Amniotic stem cell (primary cell): Measurements from ENCODE around the gene JKAMP.

Experiments
- DNase-seq: peaks from one replicate; lab custom pipeline; 2025; lab: John Stamatoyannopoulos, UW

JKAMP gene

GRCh38 chr14:59540852-59541251, 56.5 kb downstream of the JKAMP start:
- DNase-seq = no peak

- no peak for DNase-seq
Measured at GRCh38 chr14:59541731-59542130, 57.4 kb downstream of the JKAMP start.

DNA sequence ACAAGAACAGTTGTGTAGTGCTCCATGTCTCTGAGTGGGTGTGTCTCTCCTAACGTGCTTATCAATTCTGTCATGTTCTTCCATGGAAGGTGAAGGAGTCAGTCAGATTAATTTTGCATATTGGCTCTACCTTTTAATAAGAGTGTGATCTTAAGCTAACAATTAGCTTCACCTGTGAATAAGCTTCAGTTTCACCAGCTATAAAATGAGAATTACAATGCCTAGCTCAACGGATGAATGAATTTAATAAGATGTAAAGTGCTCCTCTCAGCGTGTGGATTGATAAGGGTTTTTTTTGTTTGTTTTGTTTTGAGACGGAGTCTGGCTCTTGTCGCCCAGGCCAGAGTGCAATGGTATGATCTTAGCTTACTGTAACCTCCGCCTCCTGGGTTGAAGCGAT, 59.6 kb downstream of the JKAMP start:
- DNase-seq = no peak

- no peak for DNase-seq
Measured at GRCh38 chr14:59547310-59547709, 63.0 kb downstream of the JKAMP start.
